Large intestine (tissue), 3 donors: ENCODE data around the gene ADRA2B. TPM values are rescaled to one million over a fixed set of nuclear protein-coding genes. Genes with fewer than 3 reads are reported as not detected.

Experiments used
- DNase-seq, 2 donors: peaks; one replicate each; pipeline versions ENCODE4 v3.0.0 to v3.0.0-alpha.2; 2013
- H3K27ac ChIP-seq: one replicate; pipeline ENCODE4 v1.5.1; 2013; ENCODE audit warnings: low read length
- H3K27me3 ChIP-seq: 2 replicates; pipeline ENCODE4 v1.6.1; 2013; ENCODE audit warnings: low read length; ENCODE audit not compliant: control insufficient read depth, insufficient read depth
- H3K36me3 ChIP-seq: 2 replicates; pipeline ENCODE4 v1.6.1; 2013; ENCODE audit warnings: low read length; ENCODE audit not compliant: control insufficient read depth, insufficient read depth
- H3K4me1 ChIP-seq: one replicate; pipeline ENCODE4 v1.6.1; 2013; ENCODE audit warnings: low read length; ENCODE audit not compliant: control insufficient read depth, insufficient read depth
- H3K4me3 ChIP-seq: one replicate; pipeline ENCODE4 v1.5.1; 2013; ENCODE audit warnings: low read length
- H3K9me3 ChIP-seq: one replicate; pipeline ENCODE4 v1.6.1; 2013; ENCODE audit warnings: mild to moderate bottlenecking, low read depth, low read length, moderate library complexity; ENCODE audit not compliant: control insufficient read depth
- WGBS: methylation state at CpG from one replicate; pipeline ENCODE4 v1.1.5; 2013; ENCODE audit warnings: low lambda C conversion rate; ENCODE audit not compliant: insufficient coverage; 5-methylcytosine and 5-hydroxymethylcytosine counted together
- polyA plus RNA-seq: library from polyadenylated mRNA; unstranded; fragments of 120-200 nt; gene quantifications from one replicate; pipeline ENCODE4 v1.2.1, GENCODE V29; 2013

The ADRA2B gene
- polyA plus RNA-seq, 1 donor: 0.84 TPM

DNA sequence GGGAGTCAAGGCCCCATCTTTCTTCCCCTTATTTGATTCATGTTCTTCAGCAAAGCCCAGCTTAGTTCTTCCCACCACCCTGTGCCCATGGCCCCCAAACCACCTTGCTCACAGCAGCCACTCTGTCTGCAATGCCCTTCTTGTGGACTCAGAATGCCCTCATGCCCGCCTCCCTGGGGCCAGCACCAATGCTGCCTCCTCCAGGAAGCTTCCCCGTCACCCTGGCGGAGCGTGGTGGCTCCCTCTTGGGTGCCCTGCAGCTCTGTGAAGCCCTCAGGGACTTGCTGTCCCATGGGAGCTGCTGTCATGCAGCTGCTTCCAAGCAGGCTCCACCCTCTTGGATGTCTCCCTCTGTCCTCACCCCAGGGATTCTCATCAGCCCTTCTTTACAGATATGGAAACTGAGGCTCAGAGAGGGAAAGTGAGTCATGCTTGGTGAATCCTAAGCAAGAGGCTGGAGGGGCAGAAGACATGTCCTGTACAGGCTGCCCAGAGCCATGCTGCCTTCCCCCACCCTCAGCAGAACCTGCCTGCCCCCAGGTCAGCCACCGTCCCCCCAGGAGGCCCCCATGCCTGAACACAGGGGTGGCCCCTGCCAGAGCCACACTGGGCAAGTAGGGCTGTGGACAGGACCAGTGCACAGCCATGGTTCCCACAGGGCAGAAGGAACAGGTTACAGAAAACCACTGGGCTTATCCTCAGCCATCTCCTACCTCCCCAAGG is 40.7 kb upstream of the ADRA2B start:
- no CpG with 5 or more reads among the region's 5 CpGs for WGBS
- H3K27me3 ChIP-seq: no peaks in the 10 kb centered on the region
- H3K4me3 ChIP-seq: no peak overlapping the region
- H3K4me1 ChIP-seq: no peaks in the 10 kb centered on the region
- DNase-seq: no peak
- H3K36me3 ChIP-seq: no peaks in the 10 kb centered on the region
- no peak overlapping the region for H3K27ac ChIP-seq
- H3K9me3 ChIP-seq: no peaks in the 10 kb centered on the region

DNA sequence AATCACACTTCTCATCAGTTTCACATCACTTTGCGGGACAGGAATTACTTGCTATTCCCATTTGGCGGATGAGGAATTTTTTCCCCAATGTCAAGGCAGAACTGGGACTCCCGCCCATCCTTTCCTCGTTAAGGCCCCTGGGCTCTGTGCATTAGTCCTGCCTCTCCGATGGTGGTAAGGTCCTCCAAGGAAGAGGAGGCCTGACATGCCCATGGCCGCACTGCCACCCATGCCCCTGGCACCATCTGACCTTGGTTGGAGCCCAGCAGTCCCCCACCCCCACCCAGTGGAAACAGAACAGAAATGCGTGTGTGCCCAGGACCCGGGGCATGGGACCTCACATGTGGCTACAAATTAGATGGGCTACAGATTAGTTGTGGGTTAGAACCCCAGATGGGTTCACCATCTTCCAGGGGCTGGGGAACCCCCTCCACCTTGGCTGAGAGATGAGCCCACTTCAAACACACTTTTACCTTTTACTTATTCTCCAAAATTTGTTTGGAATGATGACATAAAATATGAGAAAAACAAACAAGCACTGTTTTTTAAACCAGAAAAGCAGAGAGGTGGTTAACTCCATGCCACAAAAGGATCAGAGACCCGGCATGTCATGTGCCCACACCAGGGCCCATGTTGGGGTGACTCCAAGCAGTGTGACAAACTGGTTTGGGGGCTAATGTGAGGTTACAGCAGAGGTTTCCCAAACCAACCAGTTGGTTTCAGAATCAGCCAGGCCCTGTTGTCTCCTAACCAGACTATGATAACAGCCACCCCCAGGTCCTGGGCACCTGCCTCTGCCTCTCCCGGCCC is 39.8 kb upstream of the ADRA2B start:
- no peak overlapping the region for H3K27ac ChIP-seq
- no peaks in the 10 kb centered on the region for H3K36me3 ChIP-seq
- WGBS: no CpG with 5 or more reads among the region's 10 CpGs
- no peak overlapping the region for H3K4me3 ChIP-seq
- no peaks in the 10 kb centered on the region for H3K27me3 ChIP-seq
- DNase-seq: no peak
- H3K4me1 ChIP-seq: no peaks in the 10 kb centered on the region
- no peaks in the 10 kb centered on the region for H3K9me3 ChIP-seq

DNA sequence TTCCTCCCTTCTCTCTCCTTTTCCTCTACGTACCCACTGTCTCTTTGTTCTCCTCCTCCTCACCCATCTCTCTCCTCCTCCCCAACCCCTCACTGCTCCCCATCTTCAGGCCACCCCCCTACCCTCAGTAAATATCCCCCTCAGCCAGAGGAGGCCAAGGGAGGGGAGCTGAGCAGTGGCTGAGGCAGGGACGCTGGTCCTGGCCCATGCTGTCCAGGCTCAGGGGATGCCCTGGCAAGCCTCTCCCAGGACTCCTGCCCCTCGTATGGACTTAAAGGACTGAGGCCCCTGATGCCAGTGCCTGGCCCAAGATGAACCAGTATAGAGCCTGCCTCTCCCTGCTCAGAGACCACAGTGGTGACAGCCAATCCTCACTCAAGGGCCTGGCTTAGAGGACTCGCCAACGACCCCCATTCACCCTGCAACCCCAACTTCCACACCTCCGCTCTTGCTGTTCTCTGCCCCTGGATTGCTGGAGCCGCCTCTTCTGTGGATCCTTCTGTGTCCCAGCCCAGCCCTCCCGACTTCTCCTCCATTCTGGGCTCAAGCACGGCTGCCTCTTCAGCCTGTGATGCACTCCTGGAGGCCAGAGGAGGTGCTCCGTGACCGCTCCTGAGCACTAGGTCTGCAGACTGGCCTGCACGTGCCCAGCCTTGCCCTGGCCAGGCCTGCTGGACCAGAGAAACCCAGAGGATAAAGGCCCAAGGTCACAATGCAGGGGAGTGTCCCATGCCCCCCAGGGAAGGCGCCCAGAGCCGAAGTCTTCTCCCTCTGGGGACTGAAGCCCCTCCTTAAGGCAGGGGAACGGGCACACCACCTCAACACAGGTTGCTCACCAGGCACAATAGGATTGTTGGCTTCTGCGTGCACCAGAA is 38.4 kb upstream of the ADRA2B start:
- Histone ChIP-seq H3K27me3 (no peaks in the 10 kb centered on the region), H3K4me3 (no peak overlapping the region), H3K27ac (no peak overlapping the region), H3K36me3 (no peaks in the 10 kb centered on the region), H3K9me3 (no peaks in the 10 kb centered on the region), H3K4me1 (no peaks in the 10 kb centered on the region)
- no peak for DNase-seq
- no CpG with 5 or more reads among the region's 16 CpGs for WGBS

DNA sequence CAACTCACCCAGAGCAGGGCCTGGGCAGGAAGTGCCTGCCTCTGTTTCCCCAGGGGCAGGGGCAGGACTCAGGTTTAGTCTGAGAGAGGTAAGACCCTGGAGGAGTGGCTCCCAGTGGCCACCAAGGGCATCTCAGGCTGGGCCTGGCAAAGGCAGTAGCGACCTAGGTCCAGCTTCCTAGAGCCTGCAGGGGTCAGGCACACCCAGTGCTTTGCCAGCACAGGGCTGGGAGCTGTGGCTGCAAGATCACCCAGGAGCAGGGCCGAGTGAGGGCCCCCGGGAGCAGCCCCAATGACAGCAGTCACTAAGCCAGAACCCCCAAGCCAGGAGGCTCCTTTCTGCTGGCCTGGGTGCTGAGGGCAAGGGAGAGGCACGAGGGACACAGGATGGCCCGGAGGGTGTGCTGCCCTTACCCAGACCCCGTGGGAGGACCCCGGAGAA is 37.6 kb upstream of the ADRA2B start:
- no peak overlapping the region for H3K4me3 ChIP-seq
- H3K27me3 ChIP-seq: no peaks in the 10 kb centered on the region
- no peaks in the 10 kb centered on the region for H3K9me3 ChIP-seq
- DNase-seq: no peak
- H3K36me3 ChIP-seq: no peaks in the 10 kb centered on the region
- no CpG with 5 or more reads among the region's 7 CpGs for WGBS
- peaks cover under 1% of the 10 kb centered on the region for H3K4me1 ChIP-seq
- no peak overlapping the region for H3K27ac ChIP-seq

DNA sequence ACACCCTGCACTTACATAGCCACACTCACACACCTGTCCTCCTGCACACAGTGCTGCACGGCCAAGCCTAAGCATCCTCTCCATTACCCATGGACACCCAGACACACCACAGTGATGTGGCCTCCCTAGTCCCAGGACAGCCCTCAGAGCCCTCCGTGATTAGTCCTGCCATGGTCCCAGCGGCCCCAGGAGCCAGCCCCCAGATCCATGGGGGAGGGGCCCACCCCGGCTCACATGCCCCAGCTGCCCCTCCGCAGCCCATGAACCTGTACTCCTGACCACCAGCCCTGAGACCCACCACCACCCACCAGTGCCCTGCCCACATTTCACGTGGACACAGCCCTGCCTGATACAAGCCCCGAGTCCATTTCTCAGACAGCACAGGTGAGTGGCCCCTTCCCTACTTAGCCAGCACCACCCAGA is 36.9 kb upstream of the ADRA2B start:
- no peaks in the 10 kb centered on the region for H3K9me3 ChIP-seq
- no peak overlapping the region for H3K4me3 ChIP-seq
- H3K4me1 ChIP-seq: peaks cover 4% of the 10 kb centered on the region
- no peaks in the 10 kb centered on the region for H3K27me3 ChIP-seq
- no peak for DNase-seq
- no CpG with 5 or more reads among the region's 7 CpGs for WGBS
- H3K27ac ChIP-seq: no peak overlapping the region
- H3K36me3 ChIP-seq: no peaks in the 10 kb centered on the region

DNA sequence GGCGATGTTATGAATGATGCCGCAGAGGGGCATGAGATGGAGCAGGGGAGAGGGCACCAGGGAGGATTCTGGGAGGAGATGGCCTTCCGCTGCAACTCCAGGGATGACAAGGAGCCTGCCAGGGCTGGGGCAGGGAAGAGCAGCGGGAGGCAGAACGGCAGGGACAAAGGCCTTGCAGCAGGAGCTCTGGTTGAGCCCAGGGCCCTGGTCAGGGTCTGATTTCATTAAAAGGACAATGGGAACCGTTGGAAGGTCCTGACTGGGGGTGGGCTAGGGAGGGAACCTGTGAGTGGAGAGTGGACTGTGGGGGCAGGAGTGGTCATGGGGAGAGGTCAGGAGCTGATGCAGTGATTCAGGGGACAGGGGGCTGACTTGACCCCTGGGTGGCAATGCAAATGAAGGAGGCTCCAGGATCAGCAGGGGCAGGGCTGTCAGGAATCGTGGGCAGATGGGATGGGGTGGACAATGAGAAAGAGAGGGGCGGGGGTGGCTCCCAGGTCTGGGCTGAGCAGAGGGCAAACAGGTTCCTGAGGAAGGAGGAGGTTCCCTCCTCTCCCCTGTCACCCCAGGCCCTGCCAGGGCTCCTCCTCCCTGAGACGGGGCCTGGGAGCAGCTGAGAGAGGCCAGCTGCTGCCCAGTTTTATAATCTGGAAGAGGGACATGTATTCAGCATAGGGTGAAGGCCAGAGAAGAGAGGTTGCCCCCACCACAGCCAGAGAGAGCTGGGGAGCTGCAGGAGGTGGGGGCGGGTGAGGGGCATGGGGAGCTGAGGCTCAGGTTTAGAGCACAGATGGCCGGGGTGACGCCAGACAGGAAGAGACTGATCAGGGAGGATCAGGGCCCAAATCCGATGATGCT is 36.2 kb upstream of the ADRA2B start:
- DNase-seq: no peak
- Histone ChIP-seq H3K9me3 (no peaks in the 10 kb centered on the region), H3K27ac (no peak overlapping the region), H3K4me3 (no peak overlapping the region), H3K27me3 (no peaks in the 10 kb centered on the region), H3K36me3 (no peaks in the 10 kb centered on the region), H3K4me1 (peaks cover 5% of the 10 kb centered on the region)
- WGBS: no CpG with 5 or more reads among the region's 13 CpGs

DNA sequence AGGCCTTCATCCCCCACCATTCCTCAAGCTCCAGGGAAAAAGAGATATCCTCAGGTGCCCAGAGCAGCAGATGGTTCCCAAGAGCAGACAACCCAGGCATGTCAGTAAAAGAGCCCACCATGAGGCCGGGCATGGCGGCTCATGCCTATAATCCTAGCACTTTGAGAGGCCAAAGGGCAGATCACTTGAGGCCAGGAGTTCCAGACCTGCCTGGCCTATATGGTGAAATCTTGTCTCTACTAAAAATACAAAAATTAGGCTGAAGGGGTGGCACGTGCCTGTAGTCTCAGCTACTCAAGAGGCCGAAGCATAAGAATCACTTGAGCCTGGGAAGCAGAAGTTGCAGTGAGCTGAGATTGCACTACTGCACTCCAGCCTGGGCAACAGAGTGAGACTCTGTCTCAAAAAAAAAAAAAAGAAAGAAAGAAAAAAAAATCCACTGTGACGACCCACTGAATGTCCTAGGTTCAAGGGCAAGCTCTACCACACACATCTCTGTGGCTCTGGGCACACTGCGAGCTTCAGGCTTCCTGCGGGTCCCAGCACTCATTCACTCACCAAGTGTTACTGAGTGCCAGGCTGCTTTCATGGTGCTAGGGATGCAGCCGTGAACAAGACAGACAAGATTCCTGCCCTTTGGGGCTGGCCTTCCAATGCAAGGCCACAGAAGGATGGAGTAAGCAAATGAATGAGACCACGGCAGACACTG is 35.4 kb upstream of the ADRA2B start:
- DNase-seq: no peak
- no peak overlapping the region for H3K4me3 ChIP-seq
- H3K27ac ChIP-seq: no peak overlapping the region
- H3K36me3 ChIP-seq: no peaks in the 10 kb centered on the region
- no peaks in the 10 kb centered on the region for H3K27me3 ChIP-seq
- H3K9me3 ChIP-seq: no peaks in the 10 kb centered on the region
- H3K4me1 ChIP-seq: peaks cover 5% of the 10 kb centered on the region
- WGBS: 100% methylated on average over 1 of the region's 9 CpGs

DNA sequence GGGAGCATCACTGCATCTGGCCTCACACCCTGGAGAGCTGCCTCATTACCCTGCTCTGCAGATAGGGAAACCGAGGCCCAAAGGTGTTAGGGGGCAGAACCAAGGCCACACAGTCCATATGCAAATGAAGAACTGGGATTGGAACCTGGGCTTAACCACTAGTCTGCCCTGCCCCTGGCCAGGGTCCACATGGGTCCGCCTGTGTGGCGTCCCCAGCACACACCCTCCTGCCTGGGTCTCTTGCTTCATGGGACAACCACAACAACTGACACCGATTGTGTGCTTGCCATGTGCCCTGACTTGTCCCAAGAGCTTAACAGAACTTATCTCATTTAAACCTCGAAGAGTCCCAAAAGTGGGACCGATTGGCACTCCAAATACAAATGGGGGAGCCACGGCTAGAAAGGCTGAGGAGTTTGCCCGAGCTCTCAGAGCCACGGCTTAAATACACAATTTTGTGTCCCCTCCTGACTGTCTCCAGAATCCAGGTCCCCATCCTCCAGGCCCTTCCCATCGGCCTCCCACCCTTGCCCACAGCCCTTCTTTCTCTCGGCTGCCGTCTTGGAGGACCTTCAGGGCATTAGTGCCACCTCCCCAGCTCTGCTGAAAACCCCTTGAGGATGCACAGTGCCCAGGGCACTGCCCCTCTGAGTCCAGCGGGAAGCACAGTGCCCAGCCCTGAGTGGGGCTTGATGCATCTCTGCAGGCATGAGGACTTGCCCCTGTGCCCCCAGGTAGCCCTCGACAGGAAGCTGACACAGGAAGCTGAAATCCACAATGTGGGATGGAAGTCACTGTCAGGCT is 34.6 kb upstream of the ADRA2B start:
- no peak for DNase-seq
- Histone ChIP-seq H3K27ac (no peak overlapping the region), H3K9me3 (no peaks in the 10 kb centered on the region), H3K36me3 (no peaks in the 10 kb centered on the region), H3K4me3 (no peak overlapping the region), H3K27me3 (no peaks in the 10 kb centered on the region), H3K4me1 (peaks cover 5% of the 10 kb centered on the region)
- WGBS: no CpG with 5 or more reads among the region's 14 CpGs
